Natural killer cell (primary cell): ENCODE measurements around the gene CKB. TPM values are rescaled to one million over a fixed set of nuclear protein-coding genes. Genes with fewer than 3 reads are reported as not detected.

Source experiments
- ATAC-seq, 3 donors: fragments of 150-1000 bp in 2 of 3; fragments of 200-7000 bp in 1 of 3; cut with Tn5 transposase; 1 replicate in 1 of 3; 2 replicates in 2 of 3; pipeline ENCODE4 v1.10.0; 2021; ENCODE audit warnings: mild to moderate bottlenecking in 2 of 3, moderate library complexity in 2 of 3
- DNase-seq, 2 donors: peaks; one replicate each; pipeline versions ENCODE4 v3.0.0 to v3.0.0-alpha.2; 2013 to 2021; ENCODE audit warnings: mixed read lengths in 1 of 2
- H3K27ac ChIP-seq: one replicate; pipeline ENCODE4 v1.5.1; 2013; ENCODE audit warnings: mild to moderate bottlenecking, low read length
- H3K27me3 ChIP-seq: one replicate; pipeline ENCODE4 v1.6.1; 2013; ENCODE audit warnings: low read length; ENCODE audit not compliant: control insufficient read depth, insufficient read depth
- H3K36me3 ChIP-seq: one replicate; pipeline ENCODE4 v1.6.1; 2013; ENCODE audit warnings: low read length; ENCODE audit not compliant: control insufficient read depth, insufficient read depth
- H3K4me1 ChIP-seq: one replicate; pipeline ENCODE4 v1.6.1; 2013; ENCODE audit warnings: low read length; ENCODE audit not compliant: control insufficient read depth, insufficient read depth
- H3K4me3 ChIP-seq: one replicate; pipeline ENCODE4 v1.5.1; 2013; ENCODE audit warnings: low read length
- H3K9me3 ChIP-seq: one replicate; pipeline ENCODE4 v1.6.1; 2013; ENCODE audit warnings: low read length; ENCODE audit not compliant: control insufficient read depth, insufficient read depth
- H3K27ac Mint-ChIP-seq, 2 donors: one replicate each; pipeline ENCODE4 v1.8.0; 2022; ENCODE audit warnings: mild to moderate bottlenecking in 2 of 2, mixed read lengths in 2 of 2, moderate library complexity in 1 of 2
- H3K27me3 Mint-ChIP-seq, 2 donors: one replicate each; pipeline ENCODE4 v1.8.0; 2022; ENCODE audit warnings: low read depth in 2 of 2, mixed read lengths in 2 of 2
- H3K36me3 Mint-ChIP-seq: one replicate; pipeline ENCODE4 v1.8.0; 2022; ENCODE audit warnings: mixed read lengths
- H3K4me1 Mint-ChIP-seq, 2 donors: one replicate each; pipeline ENCODE4 v1.8.0; 2022; ENCODE audit warnings: mixed read lengths in 2 of 2
- H3K4me3 Mint-ChIP-seq: one replicate; pipeline ENCODE4 v1.8.0; 2022; ENCODE audit warnings: mild to moderate bottlenecking, moderate library complexity, mixed read lengths
- H3K9me3 Mint-ChIP-seq, 2 donors: one replicate each; pipeline ENCODE4 v1.8.0; 2022; ENCODE audit warnings: mixed read lengths in 2 of 2
- CTCF ChIP-seq: fragments of 200-600 bp; IDR thresholded peaks from one replicate; pipeline ENCODE4 v1.8.0; 2022; ENCODE audit warnings: antibody characterized with exemption
- WGBS: methylation state at CpG from one replicate; pipeline ENCODE4 v1.1.7; 2013; ENCODE audit warnings: missing lambda C conversion rate; ENCODE audit not compliant: insufficient coverage; 5-methylcytosine and 5-hydroxymethylcytosine counted together
- intact Hi-C: fragments of 100-400 bp; cut with micrococcal nuclease; formaldehyde crosslinking; loops from one replicate; pipeline ENCODE4 v1.14.2; 2022
- total RNA-seq, 4 donors: library from RNA; stranded (reverse); fragments of 120-200 nt in 1 of 4; gene quantifications; one replicate each; pipeline versions ENCODE4 v1.2.3 to v1.2.4, GENCODE V29; 2013 to 2022

Gene CKB
- total RNA-seq, 3 donors from 2014 or later (not counting 1 experiment from before 2014, with no cell fraction given) = 4.0 to 37.4 (median 9.0) TPM

- H3K9me3 ChIP-seq = no peaks in the 10 kb centered on the region
- Mint-ChIP-seq H3K9me3 (no peaks in the 10 kb centered on the region), H3K4me1 (no peaks in the 10 kb centered on the region), H3K27ac (no peak overlapping the region), H3K4me3 (no peak overlapping the region), H3K27me3 (no peaks in the 10 kb centered on the region), H3K36me3 (peaks cover 13% of the 10 kb centered on the region)
- no peaks in the 10 kb centered on the region for H3K4me1 ChIP-seq
- no peak for DNase-seq
- H3K27ac ChIP-seq = no peak overlapping the region
- 95% methylated on average over 6 of the region's 6 CpGs for WGBS
- intact Hi-C loops = no loop called here
- H3K4me3 ChIP-seq = no peak overlapping the region
- no peaks in the 10 kb centered on the region for H3K27me3 ChIP-seq
- H3K36me3 ChIP-seq = peaks cover 47% of the 10 kb centered on the region
- ATAC-seq = no peak
- TF ChIP-seq CTCF = no peak
Observed at GRCh38 chr14:103488071-103488470, 34.6 kb downstream of the CKB start.

DNA sequence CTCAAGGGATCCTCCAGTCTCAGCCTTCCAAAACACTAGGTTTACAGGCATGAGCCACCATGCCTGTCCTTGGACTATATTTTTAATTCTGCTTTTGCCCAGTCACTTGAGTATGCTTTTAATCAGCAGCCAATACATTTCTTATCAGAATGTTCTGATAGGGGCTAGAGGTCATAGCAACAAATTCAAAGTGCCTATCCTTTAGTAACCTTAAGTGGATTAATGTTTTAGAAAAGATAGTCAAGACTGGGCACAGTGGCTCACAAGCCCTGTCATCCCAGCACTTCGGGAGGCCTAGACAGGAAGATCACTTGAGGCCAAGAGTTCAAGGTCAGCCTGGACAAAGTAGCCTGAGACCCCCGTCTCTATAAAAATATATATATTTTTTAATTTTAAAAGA, 37.1 kb downstream of the CKB start:
- H3K4me3 Mint-ChIP-seq = no peak overlapping the region
- Histone ChIP-seq H3K27ac (no peak overlapping the region), H3K9me3 (no peaks in the 10 kb centered on the region), H3K4me1 (no peaks in the 10 kb centered on the region), H3K4me3 (no peak overlapping the region), H3K27me3 (no peaks in the 10 kb centered on the region), H3K36me3 (peaks cover 45% of the 10 kb centered on the region)
- WGBS = 83% methylated on average over 1 of the region's 2 CpGs
- DNase-seq (no peak), ATAC-seq (no peak)
- H3K27ac Mint-ChIP-seq = no peak overlapping the region
- H3K4me1 Mint-ChIP-seq = peaks cover 5 to 7% of the 10 kb centered on the region in 2 donors
- no peaks in the 10 kb centered on the region for H3K9me3 Mint-ChIP-seq
- TF ChIP-seq CTCF = no peak
- intact Hi-C loops = no loop called here
- H3K36me3 Mint-ChIP-seq = peaks cover 23% of the 10 kb centered on the region
- no peaks in the 10 kb centered on the region for H3K27me3 Mint-ChIP-seq

GRCh38 chr14:103483600-103483999, 39.0 kb downstream of the CKB start:
- intact Hi-C loops = no loop called here
- H3K4me3 ChIP-seq = no peak overlapping the region
- no peaks in the 10 kb centered on the region for H3K27me3 ChIP-seq
- Mint-ChIP-seq H3K9me3 (no peaks in the 10 kb centered on the region), H3K27me3 (no peaks in the 10 kb centered on the region), H3K4me3 (no peak overlapping the region), H3K4me1 (peaks cover 7 to 9% of the 10 kb centered on the region in 2 donors), H3K27ac (no peak overlapping the region), H3K36me3 (peaks cover 26% of the 10 kb centered on the region)
- no peaks in the 10 kb centered on the region for H3K4me1 ChIP-seq
- H3K9me3 ChIP-seq = no peaks in the 10 kb centered on the region
- ATAC-seq = no peak
- no peak for TF ChIP-seq CTCF
- no peak overlapping the region for H3K27ac ChIP-seq
- DNase-seq = no peak
- over 99% methylated on average over 5 of the region's 5 CpGs for WGBS
- H3K36me3 ChIP-seq = peaks cover 39% of the 10 kb centered on the region

- ATAC-seq = peak; percentile 72 to 81 (median 77)
- DNase-seq = peak in 1 of 2 donors; percentile 47
- Mint-ChIP-seq H3K27ac (peak overlapping the region; percentile 47 to 65), H3K27me3 (no peaks in the 10 kb centered on the region), H3K4me1 (peaks cover 7 to 9% of the 10 kb centered on the region in 2 donors), H3K36me3 (peaks cover 26% of the 10 kb centered on the region), H3K9me3 (no peaks in the 10 kb centered on the region), H3K4me3 (no peak overlapping the region)
- Histone ChIP-seq H3K4me1 (no peaks in the 10 kb centered on the region), H3K9me3 (no peaks in the 10 kb centered on the region), H3K27me3 (no peaks in the 10 kb centered on the region), H3K27ac (no peak overlapping the region), H3K4me3 (no peak overlapping the region), H3K36me3 (peaks cover 50% of the 10 kb centered on the region)
- WGBS = 33% methylated on average over 3 of the region's 3 CpGs
- TF ChIP-seq CTCF = no peak
- intact Hi-C loops = no loop called here
Observed at GRCh38 chr14:103480595-103480994, 42.0 kb downstream of the CKB start.
